Activated CD8-positive, alpha-beta memory T cell treated with anti-CD3 and anti-CD28 coated beads, Interleukin-2, amount 50 U/mL, for 48 hours (primary cell): Measurements from ENCODE around the gene KCNIP4.

Source experiments
- DNase-seq: peaks from one replicate; pipeline ENCODE4 v3.0.0-alpha.2; 2020

The KCNIP4 gene

DNA sequence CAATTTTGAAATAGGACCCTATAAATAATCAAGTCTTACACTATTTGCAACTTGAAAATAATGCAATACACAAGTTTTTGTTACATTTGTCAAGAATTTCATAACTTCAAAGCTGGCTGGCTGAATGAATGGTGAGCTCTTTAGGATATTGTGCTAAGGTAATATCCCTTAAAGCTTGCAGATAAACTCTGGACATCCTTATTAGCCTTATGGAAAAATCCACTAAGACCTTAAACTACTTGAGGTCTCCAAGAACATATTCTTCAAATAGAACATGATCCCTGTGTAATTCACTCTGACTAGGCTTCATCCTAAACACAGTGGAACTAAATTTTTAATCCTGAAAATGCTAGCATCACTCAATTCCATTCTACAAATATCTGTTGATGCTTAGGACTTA, 1049.0 kb downstream of the KCNIP4 start:
- no peak for DNase-seq

DNA sequence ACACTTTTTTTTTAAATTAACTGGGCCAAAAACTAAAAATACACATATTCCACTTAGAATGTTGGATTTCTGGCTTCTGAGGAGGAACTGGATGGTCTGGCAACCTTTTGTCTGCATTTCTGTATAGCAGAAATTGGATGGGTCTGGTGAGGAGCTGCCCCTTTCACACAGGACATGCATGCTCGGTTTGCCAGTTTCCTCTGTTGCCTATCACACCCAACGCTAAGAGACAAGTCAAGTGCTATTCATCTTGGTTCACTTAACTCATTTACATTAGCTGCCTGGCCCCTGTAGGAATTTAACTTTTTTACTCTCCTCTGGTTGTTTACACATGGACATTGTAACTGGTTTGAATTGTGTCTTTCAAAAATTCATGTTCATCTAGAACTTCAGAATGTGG, 1052.6 kb downstream of the KCNIP4 start:
- no peak for DNase-seq

- no peak for DNase-seq
Measured at GRCh38 chr4:20895208-20895607, 1053.4 kb downstream of the KCNIP4 start.

GRCh38 chr4:20890761-20891160, 1057.8 kb downstream of the KCNIP4 start:
- DNase-seq: no peak

- DNase-seq: no peak
Measured at GRCh38 chr4:20889901-20890300, 1058.7 kb downstream of the KCNIP4 start.

- no peak for DNase-seq
Measured at GRCh38 chr4:20883677-20884076, 1064.9 kb downstream of the KCNIP4 start.

DNA sequence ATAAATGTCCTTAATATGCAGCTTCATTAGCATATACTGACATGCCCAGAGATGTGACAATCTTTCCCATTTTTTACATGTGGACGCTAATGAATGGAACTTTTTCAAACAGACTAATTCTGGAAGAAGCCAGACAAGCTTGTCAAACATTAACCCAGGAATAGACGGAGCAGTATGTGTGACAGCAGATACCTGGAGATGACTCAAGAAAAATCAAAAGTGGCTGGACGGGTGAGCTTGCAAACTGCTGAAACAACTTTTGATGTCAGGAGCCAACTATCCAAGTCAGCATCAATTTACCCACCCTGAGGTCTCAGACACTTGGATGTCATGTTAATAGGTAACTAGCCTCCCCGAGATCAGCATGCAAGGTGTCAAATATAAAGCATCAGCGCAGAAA, 1065.3 kb downstream of the KCNIP4 start:
- DNase-seq: no peak

GRCh38 chr4:20882500-20882899, 1066.1 kb downstream of the KCNIP4 start:
- no peak for DNase-seq

- no peak for DNase-seq
Measured at GRCh38 chr4:20881658-20882057, 1066.9 kb downstream of the KCNIP4 start.

DNA sequence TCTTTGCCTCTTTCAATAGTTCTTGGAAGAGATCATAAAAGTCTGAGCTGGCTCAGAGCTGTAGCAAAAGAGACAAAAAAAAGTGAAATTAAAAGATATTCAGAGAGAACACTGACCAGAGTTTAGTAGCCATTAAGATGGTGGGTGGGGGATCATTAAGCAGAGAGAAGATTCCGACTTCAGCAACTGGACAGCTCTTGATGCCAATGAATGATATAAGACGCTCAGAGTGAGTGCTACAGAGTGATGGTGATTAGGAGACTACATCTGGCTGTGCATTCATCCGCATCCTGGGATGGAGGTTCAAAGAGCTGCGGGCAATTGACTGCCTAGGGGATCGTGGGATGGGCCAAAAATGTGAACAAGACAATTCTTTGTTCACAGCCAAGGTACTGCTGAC, 1069.8 kb downstream of the KCNIP4 start:
- no peak for DNase-seq

DNA sequence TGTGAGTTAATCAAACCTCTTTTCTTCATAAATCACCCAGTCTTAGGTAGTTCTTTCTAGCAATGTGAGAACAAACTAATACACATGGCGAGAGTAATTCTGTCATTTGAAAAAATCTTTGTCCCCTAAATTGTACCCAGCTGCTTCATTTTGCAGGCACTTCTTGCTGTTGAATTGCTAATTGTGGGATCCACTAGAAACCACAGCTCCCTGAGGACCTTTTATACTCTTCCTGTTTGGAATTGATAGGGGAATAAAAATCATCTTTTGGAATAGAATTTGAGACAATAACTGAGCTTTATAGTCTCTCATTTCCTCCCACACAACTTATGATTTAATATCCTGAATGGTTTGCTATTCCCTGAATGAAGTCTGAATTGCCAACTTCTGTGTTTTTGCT, 1078.1 kb downstream of the KCNIP4 start:
- no peak for DNase-seq

DNA sequence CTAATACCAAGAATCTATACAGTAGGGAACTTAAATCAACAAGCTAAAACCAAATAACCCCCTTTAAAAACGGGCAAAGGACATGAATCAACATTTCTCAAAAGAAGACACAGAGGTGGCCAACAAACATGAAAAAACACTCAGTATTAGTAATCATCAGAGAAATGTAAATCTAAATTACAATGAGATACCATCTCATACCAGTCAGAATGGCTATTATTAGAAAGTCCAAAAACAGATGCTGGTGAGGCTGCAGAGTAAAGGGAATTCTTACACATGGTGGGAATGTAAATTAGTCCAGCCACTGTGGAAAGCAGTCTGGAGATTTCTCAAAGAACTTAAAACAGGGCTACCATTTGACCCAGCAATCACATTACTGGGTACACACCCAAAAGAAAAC, 1080.5 kb downstream of the KCNIP4 start:
- DNase-seq: no peak

DNA sequence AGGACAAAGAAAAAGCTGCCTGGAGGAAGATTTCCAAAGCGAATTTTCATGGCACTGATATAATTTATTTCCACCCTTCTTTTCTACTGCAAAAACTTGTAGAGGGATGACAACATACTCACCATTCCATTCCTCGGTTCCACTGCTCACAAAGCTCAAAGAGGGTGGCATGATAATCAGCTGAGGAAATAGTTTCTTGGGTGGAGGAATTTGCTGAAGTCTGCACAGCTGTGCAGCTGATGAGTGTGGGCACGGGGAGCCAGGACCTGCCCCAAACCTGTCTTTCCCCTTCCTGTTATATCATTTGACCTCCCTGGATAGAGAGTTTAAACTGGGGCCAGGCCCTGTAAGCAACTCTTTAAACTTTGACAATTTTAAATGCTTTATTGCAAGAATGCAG, 1087.7 kb downstream of the KCNIP4 start:
- DNase-seq: no peak

GRCh38 chr4:20859097-20859781, 1089.3 kb downstream of the KCNIP4 start:
- DNase-seq: no peak

GRCh38 chr4:20857081-20857480, 1091.5 kb downstream of the KCNIP4 start:
- DNase-seq: no peak

GRCh38 chr4:20847124-20847747, 1101.3 kb downstream of the KCNIP4 start:
- DNase-seq: no peak

- DNase-seq: no peak
Measured at GRCh38 chr4:20844311-20844710, 1104.3 kb downstream of the KCNIP4 start.

DNA sequence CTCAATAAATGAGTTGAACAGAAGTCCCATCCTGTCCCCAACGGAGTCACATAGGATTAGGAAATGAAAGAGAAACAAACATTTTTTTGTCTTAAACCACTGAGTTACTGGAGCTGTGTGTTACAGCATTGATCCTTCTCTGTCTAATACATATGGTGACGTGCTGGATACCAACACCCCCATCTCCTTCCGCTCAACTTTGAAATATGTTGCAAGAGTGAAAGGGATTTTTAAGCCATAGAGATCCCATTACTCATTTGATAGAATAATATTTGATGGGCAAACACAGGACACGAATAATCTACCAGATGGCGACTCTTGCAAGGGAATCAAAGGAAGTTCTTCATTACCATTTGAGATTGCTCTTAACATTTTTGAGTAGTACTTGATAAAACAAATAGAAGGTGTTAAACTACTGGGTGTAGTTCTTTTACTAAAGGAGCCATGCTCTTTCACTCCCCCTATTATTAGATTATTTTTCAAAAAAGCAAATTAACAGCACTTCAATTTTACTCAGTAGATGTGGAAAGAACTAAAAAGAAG, 1107.9 kb downstream of the KCNIP4 start:
- no peak for DNase-seq

- no peak for DNase-seq
Measured at GRCh38 chr4:20839957-20840356, 1108.6 kb downstream of the KCNIP4 start.

GRCh38 chr4:20838476-20838875, 1110.1 kb downstream of the KCNIP4 start:
- no peak for DNase-seq

DNA sequence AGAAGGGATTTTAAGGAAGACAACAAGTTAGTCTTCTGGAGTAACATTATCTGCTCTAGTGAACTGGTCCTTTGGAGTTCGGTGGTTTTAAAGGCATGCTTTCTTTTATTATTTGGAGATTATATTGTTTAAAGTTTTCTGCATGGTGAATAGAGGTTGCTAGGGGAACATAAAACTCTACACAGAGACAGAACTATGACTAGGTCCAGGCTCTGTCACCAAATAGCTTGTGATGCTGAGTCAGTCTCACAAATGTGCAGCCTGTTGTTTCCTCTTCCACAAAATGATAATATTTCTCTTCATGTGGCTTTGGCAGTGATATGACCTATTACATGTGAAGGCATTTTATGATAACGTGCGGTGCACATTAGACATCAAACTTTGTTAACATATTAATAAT, 1115.7 kb downstream of the KCNIP4 start:
- no peak for DNase-seq

- no peak for DNase-seq
Measured at GRCh38 chr4:20831746-20832145, 1116.8 kb downstream of the KCNIP4 start.

DNA sequence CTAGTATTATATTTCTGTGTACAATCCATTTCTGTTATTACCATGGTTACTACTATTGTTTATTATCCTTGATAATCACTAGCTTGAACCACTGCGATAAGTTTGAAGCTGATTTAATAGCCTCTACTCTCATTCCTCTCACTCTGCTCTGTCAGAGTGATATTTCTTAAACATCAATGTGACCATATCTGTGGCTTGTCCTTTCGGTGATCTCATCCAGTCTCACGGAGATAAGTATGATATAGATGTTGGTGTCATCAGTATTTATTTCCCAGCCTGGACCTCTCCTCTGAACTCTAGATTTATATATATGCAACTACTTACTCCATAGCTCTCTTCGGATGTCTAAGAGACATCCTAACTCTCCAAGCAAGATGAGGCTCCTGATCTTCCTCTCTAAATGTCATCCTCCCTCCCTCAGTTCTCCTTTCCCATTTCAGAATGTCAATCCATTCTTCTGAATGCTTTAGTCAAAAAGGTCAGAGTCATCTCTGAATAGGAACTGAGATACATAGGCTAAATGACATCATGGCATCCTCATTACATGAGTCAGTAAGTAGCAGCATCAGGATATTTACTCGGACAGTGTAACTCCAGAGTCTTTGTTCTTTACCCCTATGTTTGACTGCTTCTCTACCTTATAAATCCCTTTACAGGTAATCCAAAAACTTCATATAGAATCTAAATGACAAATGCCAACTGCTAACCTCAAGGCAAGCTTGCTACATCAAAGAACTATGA, 1118.8 kb downstream of the KCNIP4 start:
- no peak for DNase-seq

- DNase-seq: no peak
Measured at GRCh38 chr4:20825505-20825904, 1123.1 kb downstream of the KCNIP4 start.
